GM18508 (cell line): ENCODE results near the gene KLF6.

Source experiments
- ATAC-seq: cut with Tn5 transposase; IDR thresholded peaks from one replicate; pipeline ENCODE4 v1.9.1; 2021; ENCODE audit warnings: moderate number of reproducible peaks; ENCODE audit not compliant: insufficient read depth, unreplicated experiment

The KLF6 gene

DNA sequence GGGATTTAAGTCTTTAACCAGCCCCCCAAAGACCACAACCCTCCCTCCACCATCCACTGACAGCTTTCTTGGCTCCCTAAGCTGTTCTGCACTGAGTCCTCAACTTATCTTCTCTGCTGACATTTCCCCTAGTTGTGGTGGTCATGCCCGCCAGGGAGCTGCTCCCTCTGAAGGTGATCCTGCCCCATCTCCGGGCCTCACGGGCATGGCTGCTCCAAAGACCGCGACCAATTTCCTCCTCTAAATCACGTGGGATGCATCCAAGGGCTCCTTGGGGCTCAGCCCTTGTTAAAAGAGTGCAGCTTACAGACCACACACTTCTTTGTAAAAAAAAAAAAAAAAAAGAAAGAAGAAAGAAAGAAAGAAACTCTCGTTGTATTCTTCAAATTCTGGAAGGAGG, 27.1 kb upstream of the KLF6 start:
- no peak for ATAC-seq

DNA sequence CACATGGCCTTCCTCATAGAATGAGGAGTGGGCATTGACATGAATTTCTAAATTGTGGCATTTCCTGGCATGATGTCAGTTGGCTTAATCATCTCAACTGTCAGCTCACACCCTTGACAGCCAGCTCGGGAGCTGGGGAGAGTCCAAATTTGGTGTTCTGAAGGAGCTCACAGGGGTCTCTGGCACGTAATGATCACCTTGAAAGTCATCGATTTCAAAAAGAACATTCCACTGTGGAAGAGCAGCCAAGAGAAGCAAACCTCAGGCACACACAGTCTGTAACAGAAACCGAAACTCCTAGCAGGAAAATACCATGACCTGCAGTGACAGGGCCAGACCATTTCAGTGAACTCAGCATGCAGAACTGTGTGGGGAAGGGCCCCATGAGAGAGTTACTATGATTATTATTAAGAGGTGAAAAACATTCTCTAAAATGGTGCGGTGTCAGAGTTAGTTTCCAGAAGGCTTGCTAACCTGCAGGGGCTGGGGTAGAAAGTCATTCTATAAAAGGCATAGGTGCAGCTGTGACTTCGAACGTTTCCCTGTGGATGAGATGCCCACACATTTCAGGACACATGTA, 26.4 kb upstream of the KLF6 start:
- ATAC-seq, result peak; percentile 81

- ATAC-seq, result no peak
Measured at GRCh38 chr10:3808689-3809199, 23.7 kb upstream of the KLF6 start.

- ATAC-seq, result no peak
Measured at GRCh38 chr10:3807928-3808496, 23.0 kb upstream of the KLF6 start.

DNA sequence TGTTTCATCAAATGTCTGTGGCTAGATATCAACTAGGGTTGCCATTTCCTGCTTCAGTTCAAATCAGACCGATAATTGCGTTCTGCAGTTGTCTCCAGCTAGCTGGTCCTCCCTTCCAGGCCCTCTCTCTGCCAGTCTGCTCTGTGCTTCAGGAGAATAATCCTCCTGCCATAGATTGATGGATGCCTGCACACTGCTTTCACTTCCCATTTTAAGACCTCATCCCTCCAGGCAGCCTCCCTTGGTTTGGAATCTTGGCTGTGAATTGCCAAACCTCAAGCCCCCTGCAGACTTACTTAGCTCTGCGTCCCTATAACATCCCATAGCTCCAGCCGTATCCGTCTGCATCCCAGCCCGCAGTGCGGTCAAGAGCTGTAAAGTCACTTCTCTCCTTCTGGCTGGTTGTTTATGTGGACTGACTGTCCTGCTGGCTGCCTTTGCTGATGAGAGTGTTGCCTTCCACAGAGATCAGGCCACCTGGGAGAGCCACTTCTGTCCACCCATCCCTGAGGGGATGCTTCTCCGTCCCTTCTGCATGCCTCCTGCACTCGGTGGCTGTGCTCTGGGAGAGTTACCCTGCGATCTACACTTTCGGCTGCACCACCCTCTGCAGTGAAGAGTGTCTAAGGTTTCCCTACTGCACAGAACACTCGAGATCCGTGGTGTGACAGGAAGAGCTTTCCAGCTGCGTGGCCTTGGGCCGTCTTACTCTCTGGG, 22.4 kb upstream of the KLF6 start:
- no peak for ATAC-seq

DNA sequence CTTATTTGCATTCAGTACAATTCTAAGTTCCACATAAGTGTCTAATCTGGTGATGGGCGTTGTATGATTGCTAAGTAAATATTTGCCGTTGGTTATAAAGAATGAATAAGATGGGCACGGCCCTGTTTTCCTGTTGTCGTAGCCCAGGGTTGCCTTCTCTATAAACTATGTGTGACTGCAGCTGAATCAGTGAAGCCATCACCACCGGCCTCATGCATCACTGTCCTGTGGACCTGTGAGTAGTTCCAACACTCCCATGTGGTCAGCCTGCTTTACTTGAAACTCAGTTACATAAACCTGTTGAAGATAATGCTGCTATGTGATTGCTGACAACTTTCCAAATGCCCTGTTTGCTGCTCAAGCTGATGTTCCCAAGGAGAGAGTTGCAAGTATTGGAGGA, 21.6 kb upstream of the KLF6 start:
- ATAC-seq, result no peak

GRCh38 chr10:3805791-3806461, 20.9 kb upstream of the KLF6 start:
- no peak for ATAC-seq

GRCh38 chr10:3805201-3805790, 20.3 kb upstream of the KLF6 start:
- ATAC-seq, result no peak

GRCh38 chr10:3803927-3804741, 19.1 kb upstream of the KLF6 start:
- ATAC-seq, result no peak

- ATAC-seq, result no peak
Measured at GRCh38 chr10:3803295-3803926, 18.4 kb upstream of the KLF6 start.

DNA sequence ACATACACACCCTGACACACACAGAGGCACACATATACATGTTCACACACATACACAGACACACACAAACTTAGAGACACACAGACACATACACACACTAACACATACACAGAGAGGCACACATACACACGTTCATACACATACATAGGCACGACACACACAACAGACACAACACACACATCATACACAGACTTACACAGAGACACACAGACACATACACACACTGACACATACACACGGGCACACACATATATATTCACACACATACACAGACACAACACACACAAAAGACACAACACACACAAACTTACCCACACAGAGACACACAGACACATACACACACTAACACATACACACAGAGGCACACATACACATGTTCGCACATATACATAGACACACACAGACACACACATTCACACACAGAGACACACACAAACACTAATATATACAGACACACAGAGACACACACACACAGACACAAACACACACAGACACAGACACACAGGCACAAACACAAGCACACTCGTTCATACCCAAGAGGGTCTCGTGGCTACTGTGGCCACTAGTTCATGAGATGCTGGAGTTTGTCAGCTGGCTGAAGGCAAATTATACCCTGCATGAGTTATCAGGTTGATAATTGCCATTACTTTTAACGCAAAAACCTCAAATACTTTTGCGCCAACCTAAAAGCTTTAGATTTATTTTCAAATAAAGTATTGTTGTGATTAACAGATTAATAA, 17.7 kb upstream of the KLF6 start:
- ATAC-seq, result no peak

GRCh38 chr10:3801558-3802192, 16.7 kb upstream of the KLF6 start:
- no peak for ATAC-seq

DNA sequence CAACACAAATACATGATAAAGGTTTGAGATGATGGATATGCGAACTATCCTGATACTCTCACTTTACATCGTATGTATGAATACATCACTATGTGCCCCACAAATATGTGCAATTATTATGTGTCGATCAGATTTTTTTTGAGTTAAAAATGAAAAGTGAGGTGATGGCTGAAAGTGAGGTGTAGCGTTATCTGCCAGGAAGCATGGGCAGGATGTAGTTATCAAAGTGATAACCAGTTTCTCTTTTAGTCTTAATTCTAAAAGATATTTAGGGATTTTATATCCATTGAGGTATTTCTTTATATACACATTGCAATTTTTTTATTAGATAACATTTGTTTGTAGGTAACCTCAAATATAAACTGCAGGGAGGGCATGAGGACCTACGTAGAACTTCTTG, 15.6 kb upstream of the KLF6 start:
- no peak for ATAC-seq

DNA sequence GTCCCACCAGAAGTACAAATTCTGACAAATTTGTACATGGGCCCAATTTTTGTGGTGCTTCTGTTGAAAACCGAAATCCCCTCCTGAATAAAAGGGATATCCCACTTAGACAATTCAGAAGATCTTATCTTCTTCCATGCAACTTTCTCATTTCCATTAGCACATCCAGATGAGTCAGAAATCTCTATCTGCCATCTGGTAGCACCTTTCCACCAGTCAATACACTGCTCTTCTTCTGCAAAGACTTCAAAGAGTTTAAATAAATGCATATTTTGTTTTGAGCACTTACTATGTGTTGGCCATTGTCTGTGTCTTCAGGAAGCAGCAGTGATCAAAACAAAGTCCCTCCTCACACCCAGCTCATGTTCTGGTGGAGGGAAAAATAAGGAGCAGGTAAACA, 12.7 kb upstream of the KLF6 start:
- ATAC-seq, result no peak

DNA sequence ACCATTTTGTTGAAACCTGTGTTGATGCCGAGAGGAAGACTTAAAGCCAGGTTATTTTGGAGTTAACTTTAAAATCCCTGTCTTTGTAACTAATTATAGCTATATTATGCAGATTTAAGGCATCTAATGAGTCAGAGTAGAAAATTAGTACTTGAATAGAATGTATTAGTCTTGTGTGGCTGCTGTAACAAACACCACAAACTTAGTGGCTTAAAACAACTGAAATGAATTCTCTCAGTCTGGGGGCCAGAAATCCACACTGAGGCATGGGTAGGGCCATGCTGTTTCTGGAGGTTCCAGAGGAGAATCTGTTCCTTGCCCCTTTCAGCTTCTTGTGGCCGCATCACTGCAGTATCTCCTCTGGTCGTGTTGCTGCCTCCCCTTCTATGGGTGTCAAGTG, 8.5 kb upstream of the KLF6 start:
- no peak for ATAC-seq

DNA sequence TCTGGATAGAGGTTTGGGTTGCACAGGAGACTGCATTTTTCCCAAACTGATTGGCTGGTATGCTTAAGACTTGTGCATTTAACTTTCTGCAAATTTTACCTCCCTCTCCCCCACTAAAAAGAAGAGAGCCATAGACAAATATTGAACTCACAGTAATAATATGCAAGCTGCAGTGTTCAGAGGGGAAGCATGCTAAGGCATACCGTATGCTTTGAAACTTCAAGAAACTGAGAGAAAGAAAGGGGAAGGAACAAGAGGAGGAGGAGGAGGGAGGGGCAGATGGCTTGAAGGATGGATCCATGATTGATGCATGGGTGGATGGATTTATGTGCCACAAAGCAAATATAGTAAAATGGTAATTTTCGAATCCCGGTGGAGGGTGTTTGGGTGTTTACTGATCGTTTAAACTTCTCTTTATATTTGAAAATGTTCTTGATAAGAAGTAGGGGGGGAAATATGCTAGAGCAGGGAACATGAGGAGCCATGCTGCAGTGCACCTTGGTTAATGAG, 7.8 kb upstream of the KLF6 start:
- no peak for ATAC-seq

DNA sequence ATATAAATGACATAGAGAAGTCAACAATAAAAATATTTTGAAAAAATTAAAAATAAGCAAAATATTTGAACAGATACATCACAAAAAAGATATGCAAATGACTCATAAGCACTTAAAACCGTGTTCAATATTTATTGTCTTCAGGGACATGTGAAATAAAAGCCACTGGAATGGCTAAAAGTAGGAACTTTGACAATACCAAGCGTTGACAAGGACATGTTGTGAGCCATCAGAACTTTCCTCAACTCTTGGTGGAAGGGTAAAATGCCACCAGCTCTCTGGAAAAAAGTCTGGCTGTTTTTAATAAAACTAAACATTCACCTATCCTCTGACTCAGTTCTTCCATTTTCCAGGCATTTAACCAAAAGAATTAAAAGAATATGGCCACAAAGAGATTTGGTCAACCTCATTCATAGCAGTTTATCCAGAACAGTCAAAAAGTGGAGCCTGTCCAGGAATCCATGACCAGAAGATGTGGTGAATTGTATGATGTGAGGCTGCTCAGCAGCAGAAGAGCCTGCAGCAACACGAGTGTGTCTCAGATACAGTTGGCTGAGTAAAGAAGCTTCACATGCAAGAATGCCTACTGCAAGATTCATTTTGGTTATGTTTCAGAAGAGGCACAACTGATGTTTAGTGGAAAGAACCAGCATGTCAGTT, 7.1 kb upstream of the KLF6 start:
- no peak for ATAC-seq

- no peak for ATAC-seq
Measured at GRCh38 chr10:3790858-3791257, 5.8 kb upstream of the KLF6 start.
